GM13977 (cell line): ENCODE measurements around the gene FAM209B.

Experiments
- DNase-seq: peaks from one replicate; pipeline ENCODE4 v3.0.0; 2012; ENCODE audit warnings: low spot score
- CTCF ChIP-seq: IDR thresholded peaks from 2 replicates; pipeline ENCODE4 v1.5.1; 2012; ENCODE audit warnings: mild to moderate bottlenecking, control low read depth; ENCODE audit not compliant: insufficient read depth; ENCODE audit errors: extremely low read depth, missing control alignments
- in situ Hi-C: fragments of 300-500 bp; cut with MboI; formaldehyde crosslinking; loops from one replicate; pipeline ENCODE4 v1.12.0; 2022; ENCODE audit warnings: low sequenced_read_pairs, low pct_unique_long_range_greater_than_20kb, mixed read lengths, inconsistent platforms; ENCODE audit not compliant: unreplicated experiment

Gene FAM209B

GRCh38 chr20:56565511-56565910, 32.5 kb downstream of the FAM209B start:
- in situ Hi-C loops: no loop called here
- DNase-seq: no peak
- no peak for TF ChIP-seq CTCF

GRCh38 chr20:56566621-56567020, 33.6 kb downstream of the FAM209B start:
- in situ Hi-C loops: no loop called here
- no peak for DNase-seq
- no peak for TF ChIP-seq CTCF

- no peak for DNase-seq
Observed at GRCh38 chr20:56570832-56571231, 37.8 kb downstream of the FAM209B start.

GRCh38 chr20:56572172-56572571, 39.1 kb downstream of the FAM209B start:
- TF ChIP-seq CTCF: no peak
- no peak for DNase-seq
- in situ Hi-C loops: no loop called here

More at GRCh38 chr20:56570832-56571231, 37.8 kb downstream of the FAM209B start:
- in situ Hi-C loops: no loop called here
- TF ChIP-seq CTCF: no peak

- TF ChIP-seq CTCF: no peak
- in situ Hi-C loops: no loop called here
- no peak for DNase-seq
Observed at GRCh38 chr20:56573986-56574385, 40.9 kb downstream of the FAM209B start.

- DNase-seq: no peak
- in situ Hi-C loops: no loop called here
- TF ChIP-seq CTCF: no peak
Observed at GRCh38 chr20:56574531-56575142, 41.6 kb downstream of the FAM209B start.
